Measurements from ENCODE around the gene CRYBA4.

Gene CRYBA4

GRCh38 chr22:26621663-26622062, at the start of gene CRYBA4:
Gene CRYBA4 (plus strand): TSS chr22:26621963. CDS start chr22:26622597, 634 bp downstream.
- DNase-seq: no peak

- no peak for DNase-seq
Observed at GRCh38 chr22:26573026-26573662, 48.6 kb upstream of the CRYBA4 start.

- DNase-seq: no peak
Observed at GRCh38 chr22:26574001-26574723, 47.6 kb upstream of the CRYBA4 start.

- DNase-seq: no peak
Observed at GRCh38 chr22:26576026-26576680, 45.6 kb upstream of the CRYBA4 start.

GRCh38 chr22:26577081-26577480, 44.7 kb upstream of the CRYBA4 start:
- DNase-seq: no peak

GRCh38 chr22:26579331-26579886, 42.4 kb upstream of the CRYBA4 start:
- DNase-seq: no peak

- no peak for DNase-seq
Observed at GRCh38 chr22:26580240-26580962, 41.4 kb upstream of the CRYBA4 start.

GRCh38 chr22:26581026-26581425, 40.7 kb upstream of the CRYBA4 start:
- no peak for DNase-seq

GRCh38 chr22:26581633-26582168, 40.1 kb upstream of the CRYBA4 start:
- DNase-seq: no peak

- no peak for DNase-seq
Observed at GRCh38 chr22:26584010-26584409, 37.8 kb upstream of the CRYBA4 start.

- no peak for DNase-seq
Observed at GRCh38 chr22:26585104-26585790, 36.5 kb upstream of the CRYBA4 start.

- no peak for DNase-seq
Observed at GRCh38 chr22:26586556-26587325, 35.0 kb upstream of the CRYBA4 start.

GRCh38 chr22:26587991-26588613, 33.7 kb upstream of the CRYBA4 start:
- no peak for DNase-seq

- DNase-seq: no peak
Observed at GRCh38 chr22:26588729-26589366, 32.9 kb upstream of the CRYBA4 start.

GRCh38 chr22:26589367-26589844, 32.4 kb upstream of the CRYBA4 start:
- no peak for DNase-seq

- DNase-seq: no peak
Observed at GRCh38 chr22:26589845-26590736, 31.7 kb upstream of the CRYBA4 start, which contains the start of gene TPST2. Gene TPST2 (minus strand): TSS chr22:26590132. CDS start chr22:26541630, 48,502 bp downstream.

- no peak for DNase-seq
Observed at GRCh38 chr22:26592421-26592891, 29.3 kb upstream of the CRYBA4 start.

- DNase-seq: no peak
Observed at GRCh38 chr22:26593763-26594162, 28.0 kb upstream of the CRYBA4 start.

- no peak for DNase-seq
Observed at GRCh38 chr22:26597026-26597425, 24.7 kb upstream of the CRYBA4 start.
